Measurements from ENCODE around the gene MYO1C.

DNA sequence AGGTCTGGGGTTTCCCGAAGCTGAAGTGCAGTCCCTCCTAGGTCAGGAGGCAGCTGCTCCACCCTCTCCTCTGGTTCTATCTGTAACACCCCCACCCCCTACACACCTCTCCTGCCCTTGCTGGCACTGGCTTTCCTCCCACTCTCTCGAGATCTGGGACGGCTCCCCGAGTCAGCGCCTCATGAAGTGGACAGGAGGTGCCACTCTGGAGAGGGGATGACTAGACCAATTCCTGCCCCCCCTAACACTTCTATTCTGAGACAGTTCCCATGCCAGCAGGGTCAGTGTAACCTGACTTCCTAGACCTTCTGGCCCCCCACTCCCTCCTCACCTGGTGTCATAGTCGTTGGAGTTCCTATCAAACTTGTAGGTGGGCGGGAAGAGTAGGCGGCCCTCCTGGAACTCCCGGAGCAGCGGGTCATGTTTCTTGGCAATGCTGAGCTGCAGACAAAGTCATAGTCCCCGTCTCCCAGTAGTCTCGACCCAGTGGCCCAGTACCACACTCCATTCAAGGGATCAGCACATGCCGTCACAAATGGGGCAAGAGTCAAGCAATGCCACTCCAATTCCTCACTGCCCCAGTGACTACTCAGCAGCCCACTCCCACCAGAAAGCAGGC lies 14.3 kb upstream of the MYO1C start:
- TF ChIP-seq, protein P1, sequence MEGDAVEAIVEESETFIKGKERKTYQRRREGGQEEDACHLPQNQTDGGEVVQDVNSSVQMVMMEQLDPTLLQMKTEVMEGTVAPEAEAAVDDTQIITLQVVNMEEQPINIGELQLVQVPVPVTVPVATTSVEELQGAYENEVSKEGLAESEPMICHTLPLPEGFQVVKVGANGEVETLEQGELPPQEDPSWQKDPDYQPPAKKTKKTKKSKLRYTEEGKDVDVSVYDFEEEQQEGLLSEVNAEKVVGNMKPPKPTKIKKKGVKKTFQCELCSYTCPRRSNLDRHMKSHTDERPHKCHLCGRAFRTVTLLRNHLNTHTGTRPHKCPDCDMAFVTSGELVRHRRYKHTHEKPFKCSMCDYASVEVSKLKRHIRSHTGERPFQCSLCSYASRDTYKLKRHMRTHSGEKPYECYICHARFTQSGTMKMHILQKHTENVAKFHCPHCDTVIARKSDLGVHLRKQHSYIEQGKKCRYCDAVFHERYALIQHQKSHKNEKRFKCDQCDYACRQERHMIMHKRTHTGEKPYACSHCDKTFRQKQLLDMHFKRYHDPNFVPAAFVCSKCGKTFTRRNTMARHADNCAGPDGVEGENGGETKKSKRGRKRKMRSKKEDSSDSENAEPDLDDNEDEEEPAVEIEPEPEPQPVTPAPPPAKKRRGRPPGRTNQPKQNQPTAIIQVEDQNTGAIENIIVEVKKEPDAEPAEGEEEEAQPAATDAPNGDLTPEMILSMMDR (conservative IDR thresholded peaks at IDR 0.05 in 1 of 2, IDR thresholded peaks at IDR 0.05 in 1 of 2; ENCODE audit: low read depth in 1 of 2, low read length in 2 of 2), result no peak
- TF ChIP-seq EZH2 (IDR thresholded peaks at IDR 0.05; ENCODE audit: low read length, missing control alignments), result no peak
